GM18498 (cell line): ENCODE measurements around the gene PPP6R3.

ENCODE experiments used
- ATAC-seq: cut with Tn5 transposase; IDR thresholded peaks from one replicate; pipeline ENCODE4 v1.9.1; 2021; ENCODE audit warnings: mild to moderate bottlenecking, moderate library complexity; ENCODE audit not compliant: unreplicated experiment

Gene PPP6R3, protein sequence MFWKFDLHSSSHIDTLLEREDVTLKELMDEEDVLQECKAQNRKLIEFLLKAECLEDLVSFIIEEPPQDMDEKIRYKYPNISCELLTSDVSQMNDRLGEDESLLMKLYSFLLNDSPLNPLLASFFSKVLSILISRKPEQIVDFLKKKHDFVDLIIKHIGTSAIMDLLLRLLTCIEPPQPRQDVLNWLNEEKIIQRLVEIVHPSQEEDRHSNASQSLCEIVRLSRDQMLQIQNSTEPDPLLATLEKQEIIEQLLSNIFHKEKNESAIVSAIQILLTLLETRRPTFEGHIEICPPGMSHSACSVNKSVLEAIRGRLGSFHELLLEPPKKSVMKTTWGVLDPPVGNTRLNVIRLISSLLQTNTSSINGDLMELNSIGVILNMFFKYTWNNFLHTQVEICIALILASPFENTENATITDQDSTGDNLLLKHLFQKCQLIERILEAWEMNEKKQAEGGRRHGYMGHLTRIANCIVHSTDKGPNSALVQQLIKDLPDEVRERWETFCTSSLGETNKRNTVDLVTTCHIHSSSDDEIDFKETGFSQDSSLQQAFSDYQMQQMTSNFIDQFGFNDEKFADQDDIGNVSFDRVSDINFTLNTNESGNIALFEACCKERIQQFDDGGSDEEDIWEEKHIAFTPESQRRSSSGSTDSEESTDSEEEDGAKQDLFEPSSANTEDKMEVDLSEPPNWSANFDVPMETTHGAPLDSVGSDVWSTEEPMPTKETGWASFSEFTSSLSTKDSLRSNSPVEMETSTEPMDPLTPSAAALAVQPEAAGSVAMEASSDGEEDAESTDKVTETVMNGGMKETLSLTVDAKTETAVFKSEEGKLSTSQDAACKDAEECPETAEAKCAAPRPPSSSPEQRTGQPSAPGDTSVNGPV

GRCh38 chr11:68460741-68461574, at the start of gene PPP6R3:
TSS of gene PPP6R3 (plus strand) at chr11:68460752. CDS start at chr11:68537665, 76,913 bp downstream.
- peak; percentile 42 for ATAC-seq

DNA sequence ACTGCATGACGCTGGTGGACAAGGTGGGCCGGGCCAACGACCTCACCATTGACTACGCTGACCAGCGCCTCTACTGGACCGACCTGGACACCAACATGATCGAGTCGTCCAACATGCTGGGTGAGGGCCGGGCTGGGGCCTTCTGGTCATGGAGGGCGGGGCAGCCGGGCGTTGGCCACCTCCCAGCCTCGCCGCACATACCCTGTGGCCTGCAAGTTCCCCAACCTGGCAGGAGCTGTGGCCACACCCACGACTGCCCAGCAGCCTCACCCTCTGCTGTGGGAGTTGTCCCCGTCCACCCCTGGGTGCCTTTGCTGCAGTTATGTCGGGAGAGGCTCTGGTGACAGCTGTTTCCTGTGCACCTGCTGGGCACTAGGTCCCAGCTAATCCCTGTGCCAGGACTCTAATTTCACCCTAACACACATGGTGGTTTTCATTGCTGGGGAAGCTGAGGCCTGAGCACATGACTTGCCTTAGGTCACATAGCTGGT, 49.0 kb upstream of the PPP6R3 start:
- ATAC-seq, result no peak

DNA sequence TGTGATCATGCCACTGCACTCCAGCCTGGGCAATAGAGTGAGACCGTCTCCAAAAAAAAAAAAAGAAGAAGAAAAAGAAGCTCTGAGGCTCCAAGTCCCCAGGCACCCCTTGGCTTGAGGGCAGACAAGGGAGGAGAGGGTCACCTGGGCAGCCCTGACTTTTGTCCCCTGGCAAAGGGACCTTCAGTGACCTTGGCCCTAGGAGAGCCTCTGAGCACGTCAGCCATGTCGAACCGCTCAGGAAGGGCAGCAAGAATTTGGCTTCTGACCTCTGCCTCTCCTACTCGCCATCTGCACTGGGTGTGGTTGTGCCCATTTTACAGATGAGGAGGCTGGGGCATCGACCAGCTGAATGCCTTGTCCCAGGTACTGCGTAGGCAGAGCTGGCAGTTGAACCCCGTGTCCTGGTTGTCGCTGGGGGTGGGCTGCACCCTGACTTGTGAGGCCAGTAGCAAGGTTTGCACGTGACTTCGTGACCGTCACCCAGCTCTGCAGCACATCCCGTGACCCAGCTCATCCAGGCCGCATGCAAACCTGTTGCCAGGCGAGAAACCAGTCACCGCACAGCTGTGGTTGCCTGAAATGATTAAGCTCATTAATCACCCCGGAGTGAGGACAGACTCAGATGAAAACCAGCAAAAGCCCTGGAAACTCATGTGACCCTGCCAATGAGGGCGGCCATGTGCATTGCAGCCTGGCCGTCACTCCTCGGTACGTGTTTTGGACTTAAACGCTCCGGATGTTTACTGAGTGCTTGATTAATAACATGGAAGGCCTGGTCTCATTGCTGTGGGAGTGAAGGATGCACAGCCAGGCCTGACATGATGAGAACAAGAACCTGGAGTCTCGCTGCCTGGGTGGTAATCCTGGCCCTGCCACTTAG, 47.7 kb upstream of the PPP6R3 start:
- no peak for ATAC-seq

GRCh38 chr11:68413591-68413999, 47.0 kb upstream of the PPP6R3 start:
- ATAC-seq, result no peak

GRCh38 chr11:68414496-68415221, 45.9 kb upstream of the PPP6R3 start:
- no peak for ATAC-seq

DNA sequence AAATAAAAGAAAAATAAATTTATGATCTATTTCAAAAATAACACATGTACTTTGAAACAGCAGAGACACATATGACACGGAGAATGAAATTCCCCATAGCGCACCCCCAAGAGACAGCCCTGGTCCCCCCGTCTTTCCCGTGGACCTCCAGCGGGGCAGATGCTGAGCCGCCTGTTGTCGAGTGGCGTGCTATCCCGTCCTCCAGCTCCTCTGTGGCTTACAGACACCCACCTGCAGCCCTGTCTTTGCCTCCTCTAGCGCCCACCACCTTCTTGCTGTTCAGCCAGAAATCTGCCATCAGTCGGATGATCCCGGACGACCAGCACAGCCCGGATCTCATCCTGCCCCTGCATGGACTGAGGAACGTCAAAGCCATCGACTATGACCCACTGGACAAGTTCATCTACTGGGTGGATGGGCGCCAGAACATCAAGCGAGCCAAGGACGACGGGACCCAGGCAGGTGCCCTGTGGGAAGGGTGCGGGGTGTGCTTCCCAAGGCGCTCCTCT, 44.4 kb upstream of the PPP6R3 start:
- ATAC-seq, result no peak

DNA sequence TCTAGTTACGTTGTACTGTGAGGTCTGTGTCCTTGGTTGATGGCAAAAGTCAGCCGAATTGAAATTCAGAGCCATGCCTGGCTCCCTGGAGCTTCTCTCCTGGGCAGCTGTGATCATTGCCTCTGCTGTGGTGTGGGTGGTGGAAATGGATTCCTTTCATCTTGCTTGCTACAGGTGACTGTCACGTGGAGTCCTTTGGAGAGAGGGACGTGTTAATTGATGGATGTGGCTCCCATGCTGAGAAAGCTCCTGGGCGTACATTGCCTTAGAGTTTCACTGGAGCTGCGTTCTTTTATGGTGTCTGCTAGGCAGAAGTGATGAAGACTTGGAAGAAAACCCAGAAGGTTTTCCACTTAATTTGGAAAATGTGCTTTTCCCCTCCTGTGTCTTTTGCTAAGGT, 41.9 kb upstream of the PPP6R3 start:
- ATAC-seq, result no peak

GRCh38 chr11:68420171-68420570, 40.4 kb upstream of the PPP6R3 start:
- ATAC-seq, result no peak

GRCh38 chr11:68423481-68423880, 37.1 kb upstream of the PPP6R3 start:
- no peak for ATAC-seq

DNA sequence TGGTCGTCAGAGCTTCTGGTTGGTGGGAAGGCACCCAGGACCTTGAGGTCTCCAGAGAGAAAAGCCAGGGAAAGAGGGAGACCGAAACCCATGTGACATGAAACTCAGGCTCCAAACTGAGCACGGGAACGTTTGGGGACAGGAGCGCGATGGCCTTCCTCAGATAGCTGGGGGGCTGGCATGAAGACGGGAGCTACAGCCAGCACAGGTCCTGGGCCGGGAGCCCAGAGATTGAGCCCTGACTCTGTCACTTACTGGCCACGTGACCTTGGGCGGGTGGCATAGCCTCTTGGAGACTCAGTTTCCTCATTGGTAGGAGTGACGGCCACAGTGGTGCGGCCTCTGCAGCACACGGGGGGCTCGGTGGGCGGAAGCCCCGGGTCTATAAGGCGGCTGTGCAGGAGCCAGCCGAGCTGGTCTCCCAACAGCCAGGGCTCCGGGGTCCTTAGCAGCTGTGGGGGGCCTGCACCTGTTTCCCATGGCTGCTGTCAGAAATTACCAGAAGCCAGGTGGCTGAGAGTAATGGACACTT, 36.4 kb upstream of the PPP6R3 start:
- no peak for ATAC-seq

- no peak for ATAC-seq
These were observed 35.3 kb upstream of the PPP6R3 start for GRCh38 chr11:68424981-68425865.

DNA sequence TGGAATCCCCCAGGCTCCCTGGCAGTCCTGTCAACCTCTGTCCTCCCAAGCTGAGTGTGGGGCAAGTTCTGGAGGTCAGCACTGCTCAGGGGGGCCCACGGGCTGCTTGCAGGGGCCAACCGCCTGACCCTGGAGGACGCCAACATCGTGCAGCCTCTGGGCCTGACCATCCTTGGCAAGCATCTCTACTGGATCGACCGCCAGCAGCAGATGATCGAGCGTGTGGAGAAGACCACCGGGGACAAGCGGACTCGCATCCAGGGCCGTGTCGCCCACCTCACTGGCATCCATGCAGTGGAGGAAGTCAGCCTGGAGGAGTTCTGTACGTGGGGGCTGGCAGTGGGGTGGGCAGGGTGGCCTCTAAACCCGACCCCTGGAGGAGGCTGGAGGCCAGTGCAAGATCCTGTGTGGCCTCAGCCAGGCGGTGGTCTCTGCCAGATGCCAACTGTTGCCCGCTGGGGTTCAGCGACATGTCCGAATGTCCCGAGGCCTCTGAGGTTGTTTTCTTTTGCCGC, 34.6 kb upstream of the PPP6R3 start:
- ATAC-seq, result no peak

DNA sequence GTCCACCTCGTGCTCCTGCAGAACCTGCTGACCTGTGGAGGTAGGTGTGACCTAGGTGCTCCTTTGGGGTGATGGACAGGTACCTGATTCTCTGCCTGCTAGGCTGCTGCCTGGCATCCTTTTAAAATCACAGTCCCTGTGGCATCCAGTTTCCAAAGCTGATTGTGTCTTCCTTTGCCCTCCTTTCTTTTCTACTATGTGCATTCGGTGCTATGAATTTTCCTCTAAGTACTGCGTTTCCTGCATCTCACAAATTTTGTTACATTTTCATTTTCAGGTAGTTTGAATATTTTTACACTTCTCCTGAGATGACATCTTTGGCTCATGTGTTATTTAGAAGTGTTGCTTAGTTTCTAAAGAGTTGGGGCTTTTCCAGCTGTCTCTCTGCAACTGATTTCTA, 30.9 kb upstream of the PPP6R3 start:
- ATAC-seq, result no peak

DNA sequence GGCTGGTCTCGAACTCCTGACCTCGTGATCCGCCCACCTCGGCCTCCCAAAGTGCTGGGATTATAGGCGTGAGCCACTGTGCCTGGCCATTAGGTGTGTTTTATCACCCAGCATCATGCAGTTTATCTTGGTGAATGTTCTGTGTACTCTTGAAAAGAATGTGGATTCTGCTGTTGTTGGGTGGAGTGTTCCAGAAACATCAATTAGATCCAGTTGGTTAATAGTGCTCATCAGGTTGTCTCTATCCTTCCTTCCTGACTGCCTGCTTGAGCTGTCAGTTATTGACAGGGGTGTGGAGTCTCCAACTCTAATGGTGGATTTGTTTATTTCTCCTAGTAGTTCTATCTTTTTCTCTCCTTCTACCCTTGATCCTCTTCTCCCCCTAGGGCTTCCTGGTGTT, 30.2 kb upstream of the PPP6R3 start:
- ATAC-seq, result no peak

DNA sequence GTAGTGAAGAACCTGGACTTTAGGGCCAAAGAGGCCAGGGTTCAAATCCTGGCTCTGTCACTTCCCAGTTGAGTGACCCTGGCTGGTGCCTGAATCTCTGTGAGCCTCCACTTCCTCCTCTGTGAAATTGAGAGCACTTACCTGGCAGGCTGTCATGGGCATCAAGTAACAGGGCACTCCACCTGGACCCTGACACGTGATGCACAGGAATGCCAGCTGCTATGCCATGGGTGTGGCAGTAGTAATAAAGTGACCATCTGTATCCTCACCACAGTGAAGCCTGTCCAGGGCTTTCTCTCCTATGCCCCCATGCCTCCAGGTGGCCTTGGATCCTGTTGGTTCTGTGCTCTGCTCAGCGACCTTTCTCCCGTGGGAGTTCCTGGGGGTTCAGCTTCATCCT, 29.8 kb upstream of the PPP6R3 start:
- no peak for ATAC-seq

DNA sequence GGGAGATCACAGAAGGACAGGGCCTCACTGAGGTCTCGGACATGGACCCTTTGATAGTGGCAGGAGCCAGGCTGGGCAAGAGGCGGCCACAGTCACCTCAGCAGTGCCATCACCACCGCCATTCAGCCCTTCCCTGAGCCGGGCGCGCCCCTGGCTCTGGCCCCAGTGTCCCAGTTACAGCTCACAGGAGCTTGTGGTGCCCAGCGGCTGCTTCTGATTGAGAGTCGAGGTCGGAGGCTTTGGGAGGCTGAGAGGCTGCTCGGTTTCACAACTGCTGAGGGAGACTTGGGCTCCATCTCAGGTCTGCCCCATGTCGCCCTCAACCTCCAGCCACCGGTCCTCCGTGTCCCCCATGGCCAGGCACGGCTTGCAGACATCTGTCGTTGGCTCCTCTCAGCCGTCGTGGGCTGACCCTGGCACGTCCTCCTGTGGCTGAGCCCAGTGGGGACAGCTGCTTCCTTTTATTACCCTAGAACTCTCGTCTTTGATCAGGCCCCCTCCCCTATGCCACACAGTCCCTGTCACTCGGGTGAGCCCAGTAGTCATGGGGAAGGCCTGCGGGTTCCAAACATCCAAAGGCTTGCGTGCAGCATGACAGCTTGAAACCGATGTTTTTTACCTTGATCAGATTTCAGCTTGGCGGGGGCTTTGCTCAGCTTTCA, 28.4 kb upstream of the PPP6R3 start:
- no peak for ATAC-seq

- no peak for ATAC-seq
These were observed 27.7 kb upstream of the PPP6R3 start for GRCh38 chr11:68432874-68433273.
